GM18507 (cell line): ENCODE data around the gene CEACAM16.
"Not testable (repeated sequence)": the region's sequence is repeated elsewhere in the genome, so short reads cannot be mapped to it uniquely, and the experiment has no call there.

Experiments used
- DNase-seq: peaks from one replicate; pipeline ENCODE4 v3.0.0; 2011; ENCODE audit warnings: low read depth; ENCODE audit not compliant: insufficient read length; ENCODE audit errors: extremely low spot score
- FAIRE-seq: peaks from 2 replicates; lab custom pipeline; 2011; peaks lifted over from hg19 to GRCh38; lab: Jason Lieb, UNC

Gene CEACAM16

DNA sequence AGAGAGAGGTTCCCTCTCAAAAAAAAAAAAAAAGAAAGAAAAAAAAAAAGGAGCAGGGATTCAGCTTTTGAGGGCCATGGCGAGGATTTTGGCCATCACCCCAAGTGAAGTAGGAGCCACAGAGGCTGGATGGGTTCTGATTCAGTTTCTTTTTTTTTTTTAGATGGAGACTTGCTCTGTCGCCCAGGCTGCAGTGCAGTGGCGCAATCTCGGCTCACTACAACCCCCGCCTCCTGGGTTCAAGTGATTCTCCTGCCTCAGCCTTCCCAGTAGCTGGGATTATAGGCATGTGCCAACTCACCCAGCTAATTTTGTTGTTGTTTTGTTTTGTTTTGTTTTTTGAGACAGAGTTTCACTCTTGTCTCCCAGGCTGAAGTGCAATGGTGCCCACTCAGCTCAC is 22.4 kb downstream of the CEACAM16 start:
- DNase-seq, FAIRE-seq: not testable (repeated sequence)

DNA sequence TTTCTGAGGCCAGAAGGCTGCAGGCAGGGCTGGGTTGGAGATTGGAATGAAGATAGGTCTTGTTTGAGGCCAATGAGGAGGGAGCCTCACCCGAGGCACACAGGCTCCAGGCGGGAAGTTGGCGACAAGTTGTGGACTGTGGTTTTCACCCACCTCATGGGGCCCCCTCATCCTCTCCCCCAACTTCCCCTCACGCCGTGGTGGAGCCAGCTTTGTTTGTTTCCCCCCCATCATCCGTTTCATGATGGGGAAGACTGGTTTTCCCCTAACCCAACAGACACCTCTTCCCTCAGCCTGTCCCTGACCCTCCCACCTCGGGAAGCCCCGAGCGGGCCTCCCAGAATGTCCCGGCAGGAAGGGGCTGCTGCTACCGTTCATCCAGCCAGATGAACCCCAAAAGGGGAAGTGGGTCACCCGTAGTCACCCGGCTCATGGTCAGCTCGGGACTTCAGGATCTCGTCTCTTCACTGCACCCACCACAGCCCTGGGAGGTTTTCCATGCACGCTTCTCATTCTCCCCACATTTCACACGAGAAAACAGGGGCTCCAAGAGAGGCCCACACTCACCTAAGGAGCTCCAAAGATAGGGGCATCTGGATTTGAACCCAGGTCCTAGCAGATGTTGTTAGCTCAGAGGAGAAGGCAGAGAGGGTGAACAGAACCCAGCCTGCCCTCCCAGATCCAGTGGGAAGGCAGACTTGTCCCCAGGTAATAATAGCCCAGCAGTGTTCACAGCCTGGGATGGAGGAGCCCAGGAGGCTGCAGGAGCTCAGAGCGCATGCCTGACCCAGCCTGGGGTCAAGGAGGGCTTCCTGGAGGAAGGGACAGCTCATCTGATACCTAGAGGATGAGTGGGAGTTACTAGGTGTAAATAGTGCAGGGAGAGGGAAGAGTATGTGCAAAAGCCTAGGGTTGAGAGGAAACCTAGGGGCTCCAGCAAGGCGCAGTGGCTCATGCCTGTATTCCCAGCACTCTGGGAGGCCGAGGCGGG is 23.5 kb downstream of the CEACAM16 start:
- FAIRE-seq = peak; percentile 83

DNA sequence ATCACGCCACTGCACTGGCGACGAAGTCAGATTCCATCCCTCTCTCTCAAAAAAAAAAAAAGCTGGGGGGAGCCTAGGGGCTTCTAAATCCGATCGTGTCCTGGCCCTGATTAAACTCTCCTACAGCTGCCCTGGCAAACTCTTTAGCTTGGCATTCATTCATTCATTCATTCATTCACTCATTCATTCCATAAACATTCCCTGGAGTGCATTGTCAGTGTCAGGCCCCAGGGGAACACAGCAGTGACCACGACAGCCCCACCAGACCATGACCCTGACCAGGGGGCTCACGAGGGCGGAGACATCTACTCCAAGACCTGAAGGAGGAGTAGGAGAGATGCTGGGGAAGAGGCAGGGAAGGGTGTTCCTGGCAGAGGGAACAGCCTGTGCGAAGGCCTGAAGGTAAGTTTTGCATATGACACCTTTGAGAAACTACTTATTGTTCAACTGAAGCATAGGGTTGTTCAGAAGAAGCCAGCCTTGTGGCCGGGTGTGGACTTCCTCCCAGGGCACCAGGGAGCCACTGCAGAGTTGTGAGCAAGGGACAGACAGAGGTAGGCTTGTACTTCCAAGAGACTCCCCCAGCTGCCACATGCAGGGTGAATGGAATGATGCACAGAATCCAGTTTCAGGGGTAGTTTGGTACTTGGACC is 24.5 kb downstream of the CEACAM16 start:
- FAIRE-seq (no peak), DNase-seq (no peak)

More for the DNA sequence above, 23.5 kb downstream of the CEACAM16 start:
- DNase-seq = peak; percentile 20

DNA sequence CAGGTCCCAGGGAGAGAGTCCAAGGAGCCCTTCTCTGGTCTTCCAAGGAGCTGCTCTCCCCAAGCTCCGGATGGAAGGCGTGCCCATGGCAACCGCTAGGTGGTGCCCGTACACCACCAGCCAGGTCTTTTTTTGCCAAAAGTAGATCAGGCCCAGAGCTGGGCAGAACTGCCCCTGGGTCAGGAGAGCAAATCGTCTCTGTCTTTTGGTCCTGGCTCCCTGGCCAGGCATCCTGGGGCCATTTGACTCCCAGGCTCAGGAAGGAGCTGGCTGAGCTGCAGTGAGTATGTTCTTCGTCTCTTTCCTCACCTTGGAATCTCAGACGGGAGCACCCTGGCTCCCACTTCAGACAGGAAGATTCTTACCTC is 25.0 kb downstream of the CEACAM16 start:
- peak; percentile 86 for FAIRE-seq
- DNase-seq = peak; percentile 65

DNA sequence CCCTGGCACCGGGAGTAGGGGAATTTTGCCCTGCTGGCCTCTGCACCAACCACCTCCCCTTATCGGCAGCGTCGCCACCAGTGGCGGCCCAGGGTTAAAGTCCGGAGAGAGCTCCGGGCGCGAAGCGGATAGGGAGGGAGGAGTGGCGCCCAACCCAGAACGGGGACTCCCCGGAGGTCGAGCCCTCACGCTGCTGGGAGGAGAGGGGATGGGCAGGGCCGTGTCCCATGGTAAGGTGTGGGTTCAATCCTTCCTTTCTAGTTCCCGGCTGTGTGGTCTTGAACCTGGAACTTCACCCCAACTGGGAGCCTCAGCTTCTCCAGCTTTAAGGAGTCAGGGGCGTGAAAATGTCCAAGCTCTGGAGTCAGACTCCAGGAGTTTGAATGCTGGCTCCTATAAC is 26.3 kb downstream of the CEACAM16 start:
- DNase-seq (no peak), FAIRE-seq (no peak)

DNA sequence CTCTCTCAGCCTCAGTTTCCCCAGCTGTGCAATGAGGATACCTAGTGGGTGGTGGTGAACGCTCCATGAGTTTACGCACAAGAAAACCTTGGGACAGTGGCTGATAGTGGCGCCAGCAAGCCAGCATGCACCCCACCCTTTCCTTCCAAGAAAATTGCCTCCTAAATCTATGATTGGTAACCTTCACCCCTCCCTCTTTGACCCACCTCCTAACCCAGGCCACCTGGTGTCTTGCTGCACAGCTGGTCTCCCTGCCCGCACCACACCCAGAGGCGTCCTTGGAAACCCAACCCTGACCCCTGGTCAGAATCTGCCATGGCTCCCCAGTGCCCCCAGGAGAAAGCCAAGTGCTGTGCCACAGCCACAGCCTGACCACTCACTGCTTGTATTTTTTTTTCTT is 26.7 kb downstream of the CEACAM16 start:
- no peak for DNase-seq
- FAIRE-seq = no peak

DNA sequence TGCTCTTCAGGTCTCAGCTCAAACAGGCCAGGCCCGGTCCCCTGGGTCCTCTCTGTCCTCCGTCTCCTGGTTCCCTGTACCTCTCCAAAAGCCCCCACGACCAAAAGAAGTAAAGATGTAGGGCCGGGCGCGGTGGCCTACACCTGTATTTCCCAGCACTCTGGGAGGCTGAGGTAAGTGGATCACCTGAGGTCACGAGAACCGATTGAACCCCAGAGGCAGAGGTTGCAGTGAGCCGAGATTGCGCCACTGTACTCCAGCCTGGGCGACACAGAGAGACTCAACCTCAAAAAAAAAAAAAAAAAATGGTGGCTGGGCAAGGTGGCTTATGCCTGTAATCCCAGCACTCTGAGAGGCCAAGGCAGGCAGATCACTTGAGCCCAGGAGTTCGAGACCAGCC is 27.5 kb downstream of the CEACAM16 start:
- no peak for FAIRE-seq
- no peak for DNase-seq

DNA sequence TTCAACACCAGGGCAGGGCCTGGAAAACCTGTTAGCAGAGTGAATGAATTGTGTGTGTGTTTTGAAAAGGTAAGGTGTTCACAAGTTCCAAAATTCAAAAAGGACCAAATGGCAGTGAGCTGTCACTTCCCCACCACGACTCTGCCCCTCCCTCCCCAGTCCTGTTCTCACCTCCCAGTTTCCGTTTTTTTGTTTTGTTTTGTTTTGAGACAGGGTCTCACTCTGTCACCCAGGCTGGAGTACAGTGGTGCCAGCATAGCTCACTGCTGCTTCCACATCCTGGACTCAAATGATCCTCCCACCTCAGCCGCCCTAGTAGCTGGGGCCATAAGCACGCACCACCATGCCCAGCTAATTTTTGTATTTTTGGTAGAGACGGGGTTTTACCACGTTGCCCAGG is 29.2 kb downstream of the CEACAM16 start:
- FAIRE-seq = no peak

DNA sequence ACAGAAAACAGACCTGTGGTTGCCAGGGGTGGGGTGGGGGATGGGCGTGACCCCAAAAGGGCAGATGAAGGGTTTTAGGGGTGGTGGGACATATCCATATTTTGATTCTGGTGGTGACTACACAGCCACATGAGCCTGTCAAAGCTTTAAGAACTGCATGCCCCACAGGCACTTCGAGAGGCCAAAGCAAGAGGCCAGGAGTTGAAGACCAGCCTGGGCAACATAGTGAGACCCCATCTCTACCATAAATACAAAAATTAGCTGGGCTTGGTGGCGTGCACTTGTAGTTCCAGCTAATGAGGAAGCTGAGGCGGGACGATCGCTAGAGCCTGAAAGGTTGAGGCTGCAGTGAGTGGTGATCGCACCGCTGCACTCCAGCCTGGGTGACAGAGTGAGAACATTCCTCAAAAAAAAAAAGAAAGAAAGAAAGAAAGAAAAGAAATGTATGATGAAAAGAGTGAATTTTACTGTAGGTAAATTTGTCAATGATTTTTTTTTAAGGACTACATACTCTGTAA is 30.6 kb downstream of the CEACAM16 start:
- FAIRE-seq (no peak), DNase-seq (no peak)

More for the DNA sequence above, 29.2 kb downstream of the CEACAM16 start:
- DNase-seq = no peak

DNA sequence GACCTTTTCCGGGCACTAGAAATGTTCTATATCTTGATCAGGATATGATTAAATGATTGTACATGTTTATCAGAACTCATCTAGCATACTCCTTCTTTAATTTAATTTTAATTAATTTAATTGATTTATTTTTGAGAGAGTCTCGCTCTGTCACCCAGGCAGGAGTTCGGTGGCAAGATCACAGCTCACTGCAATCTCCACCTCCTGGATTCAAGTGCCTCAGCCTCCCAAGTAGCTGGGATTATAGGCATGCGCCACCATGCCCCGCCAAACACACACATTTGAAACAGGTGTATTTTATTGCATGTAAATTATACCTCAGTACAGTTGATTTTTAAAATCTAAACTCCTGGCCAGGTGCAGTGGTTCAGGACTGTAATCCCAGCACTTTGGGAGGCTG is 32.1 kb downstream of the CEACAM16 start:
- FAIRE-seq (no peak), DNase-seq (no peak)

DNA sequence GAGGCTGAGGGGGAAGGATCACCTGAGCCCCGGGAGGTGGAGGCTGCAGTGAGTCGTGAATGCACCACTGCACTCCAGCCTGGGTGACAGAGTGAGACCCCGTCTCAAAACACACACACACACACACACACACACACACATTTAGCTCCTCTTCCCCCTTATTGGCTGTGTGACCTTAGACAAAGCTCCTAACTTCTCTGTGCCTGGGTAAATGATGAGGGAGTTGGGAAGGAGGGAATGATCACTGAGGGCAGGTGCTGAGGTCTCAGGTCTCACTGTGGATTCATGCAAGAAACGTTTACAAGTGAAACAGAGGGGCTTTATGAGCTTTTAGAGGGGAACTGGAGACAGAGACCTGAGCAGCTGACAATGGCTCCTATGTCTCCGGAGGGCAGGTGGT is 32.7 kb downstream of the CEACAM16 start:
- no peak for FAIRE-seq
- no peak for DNase-seq

DNA sequence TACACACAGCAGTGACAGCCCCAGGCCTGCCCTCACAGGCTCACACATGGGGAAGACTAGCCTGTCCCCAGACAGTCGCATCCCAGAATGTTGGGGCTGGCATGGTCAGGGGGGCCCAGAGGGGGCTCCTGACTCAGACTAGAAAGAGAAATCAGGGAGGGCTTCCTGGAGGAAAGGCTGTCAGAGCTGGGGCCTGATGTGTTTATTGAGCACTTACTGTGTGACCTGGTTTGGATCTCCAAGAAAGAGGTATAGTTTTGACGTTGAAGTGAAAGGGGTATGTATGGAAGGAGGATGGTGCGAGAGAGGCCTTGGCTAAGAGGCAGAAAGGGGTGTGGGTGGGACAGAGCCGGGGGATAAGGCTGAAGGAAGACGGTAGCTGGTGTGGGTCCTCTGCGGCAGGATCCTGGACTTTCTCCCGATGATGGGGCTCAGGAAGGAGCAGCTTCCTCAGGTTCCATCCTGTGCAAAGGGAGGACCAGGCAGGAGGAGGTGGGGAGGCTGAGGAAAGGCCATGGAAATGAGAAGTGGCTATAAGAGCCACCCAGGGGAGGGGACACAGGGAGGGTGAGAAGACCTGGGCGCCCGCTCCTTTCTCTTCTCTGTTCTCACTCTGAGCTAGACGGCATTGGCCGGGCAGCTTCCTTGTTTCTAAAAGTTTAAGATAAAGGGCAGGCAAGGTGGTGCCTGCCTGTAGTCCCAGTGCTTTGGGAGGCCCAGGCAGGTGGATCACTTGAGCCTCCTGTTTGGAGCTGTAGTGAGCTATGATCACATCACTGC is 33.5 kb downstream of the CEACAM16 start:
- no peak for FAIRE-seq

DNA sequence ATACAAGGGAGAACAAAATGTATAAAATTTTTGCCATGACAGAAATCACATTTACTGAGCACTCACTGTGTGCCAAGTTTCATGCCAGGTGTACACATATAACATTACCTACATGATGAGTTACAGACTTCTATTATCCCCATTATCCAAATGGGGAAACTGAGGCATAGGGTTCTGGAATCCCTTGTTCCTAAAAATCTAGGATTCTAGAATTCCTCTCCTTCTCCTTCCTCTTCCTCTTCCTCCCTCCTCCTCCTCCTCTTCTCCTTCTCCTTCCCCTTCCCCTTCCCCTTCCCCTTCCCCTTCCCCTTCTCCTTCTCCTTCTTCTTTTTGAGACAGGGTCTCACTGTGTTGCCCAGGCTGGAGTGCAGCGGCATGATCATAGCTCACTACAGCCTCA is 35.4 kb downstream of the CEACAM16 start:
- FAIRE-seq (no peak), DNase-seq (no peak)

More for the DNA sequence above, 33.5 kb downstream of the CEACAM16 start:
- DNase-seq = no peak

DNA sequence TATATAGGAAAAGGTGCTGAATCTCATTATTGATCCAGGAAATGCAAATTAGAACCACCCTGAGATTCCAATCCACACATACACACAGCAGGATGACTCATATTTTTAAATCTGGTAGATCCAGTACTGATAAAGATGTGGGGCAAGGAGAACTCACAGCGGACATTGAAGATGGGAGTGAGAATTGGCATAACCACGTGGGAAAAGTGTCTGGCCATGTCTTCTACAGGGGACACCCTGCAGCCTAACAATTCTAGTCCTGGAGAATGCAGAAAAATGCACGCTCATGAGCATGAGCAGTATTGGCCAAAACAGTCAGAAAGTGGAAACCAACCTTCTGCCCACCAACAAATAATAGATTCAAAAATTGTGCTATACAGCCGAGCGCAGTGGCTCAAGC is 36.1 kb downstream of the CEACAM16 start:
- DNase-seq (no peak), FAIRE-seq (no peak)

DNA sequence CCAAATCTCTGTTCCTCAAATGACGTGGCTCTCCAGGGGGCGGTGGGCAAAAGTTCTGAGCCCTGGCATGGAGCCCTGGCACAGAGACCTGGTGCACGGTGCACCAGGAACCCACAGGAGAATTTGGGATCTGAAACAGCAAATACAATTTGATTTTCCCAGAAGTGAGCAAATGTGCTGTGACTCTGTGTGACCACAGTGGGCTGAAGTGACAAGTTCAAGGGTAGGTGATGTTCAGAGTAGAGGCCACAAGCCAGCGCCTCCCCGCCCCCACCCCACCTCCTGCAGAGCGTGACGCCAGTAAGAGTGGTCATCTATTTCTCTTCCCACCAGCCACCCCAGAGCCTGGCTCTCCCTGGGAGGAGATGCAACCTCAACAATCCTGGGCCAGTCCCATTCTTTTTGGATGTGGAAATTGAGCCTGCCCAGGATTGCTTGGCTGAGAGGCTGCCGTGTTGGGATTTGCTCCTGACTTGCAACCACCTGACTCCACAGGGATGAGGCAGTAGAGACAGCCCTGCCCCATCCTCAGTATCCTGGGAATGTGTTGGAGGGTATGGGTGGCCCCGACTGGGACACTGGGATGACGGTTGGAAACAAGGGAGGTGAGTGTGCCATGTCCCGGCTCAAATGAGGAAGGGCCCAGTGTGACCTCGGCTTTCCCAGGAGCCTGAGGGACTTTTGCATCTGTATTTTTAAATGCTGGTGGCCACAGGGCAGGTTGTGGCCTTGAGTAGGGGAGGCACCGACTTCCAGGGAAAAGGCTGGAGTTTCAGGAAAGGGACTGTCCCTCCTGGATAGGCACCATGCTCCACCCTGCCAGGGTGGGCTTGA is 38.5 kb downstream of the CEACAM16 start:
- DNase-seq = no peak
- peak; percentile 15 for FAIRE-seq

DNA sequence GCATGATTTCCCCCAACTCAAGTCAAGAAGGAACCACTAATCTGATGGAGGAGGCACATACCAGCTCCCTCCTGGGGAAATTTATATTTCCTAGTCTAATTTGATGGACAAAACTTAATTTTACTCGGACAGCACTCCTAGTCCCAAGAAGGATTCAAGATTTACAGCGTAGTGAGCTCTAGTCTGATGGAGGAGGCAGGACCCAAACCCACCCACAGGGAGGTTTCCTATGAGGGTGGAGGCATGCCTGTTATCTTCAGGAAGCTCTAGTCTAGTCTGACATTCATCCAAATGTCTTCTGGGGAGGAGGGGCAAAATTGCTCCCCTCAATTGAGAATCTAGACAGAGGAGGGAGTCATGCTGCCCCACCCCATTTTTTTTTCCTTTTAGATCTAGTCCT is 39.2 kb downstream of the CEACAM16 start:
- FAIRE-seq (no peak), DNase-seq (no peak)

DNA sequence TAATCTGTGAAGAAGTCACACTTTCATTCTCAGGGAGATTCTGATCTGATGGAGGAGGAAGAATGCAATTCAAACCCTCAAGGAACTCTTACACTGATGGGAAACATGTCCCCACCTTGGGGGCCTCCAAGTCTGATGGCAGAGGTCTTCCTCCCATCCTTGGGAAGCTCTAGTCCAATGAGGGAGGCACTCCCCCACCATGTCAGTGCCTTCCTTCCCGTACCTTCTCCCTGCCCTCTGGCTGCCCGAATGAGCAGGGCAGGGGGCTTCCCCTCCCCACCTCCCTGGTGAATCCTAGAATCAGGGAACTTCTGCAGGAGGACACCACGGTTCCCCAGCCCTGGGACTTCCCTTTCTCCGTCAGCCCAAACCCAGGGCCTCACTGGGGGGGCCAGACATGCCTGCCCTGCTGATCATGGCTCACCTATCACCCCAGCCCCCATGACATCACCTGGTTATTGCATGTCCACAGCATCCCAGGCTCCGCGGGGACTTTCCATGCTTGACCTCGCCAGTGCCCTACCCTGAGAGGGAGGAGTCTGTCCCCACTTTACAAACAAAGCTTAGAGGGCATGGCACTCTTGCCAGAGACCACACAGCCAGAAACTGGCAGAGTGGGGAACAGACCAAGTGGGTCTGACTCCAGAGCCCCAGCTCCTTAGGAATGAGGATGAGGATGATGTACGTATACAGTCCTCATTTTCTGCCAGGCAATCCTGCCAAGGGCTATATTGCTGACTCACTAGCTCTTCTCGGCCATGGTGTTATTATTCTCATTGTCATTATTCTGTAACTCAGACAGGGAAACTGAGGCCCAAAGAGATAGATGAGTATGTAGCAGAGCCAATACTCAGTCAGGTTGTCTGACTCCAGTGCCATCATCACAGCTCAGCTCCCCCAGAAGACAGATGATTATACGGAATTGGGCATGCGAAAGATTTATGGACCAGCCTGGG is 39.9 kb downstream of the CEACAM16 start:
- DNase-seq (no peak), FAIRE-seq (peak; percentile 33)

DNA sequence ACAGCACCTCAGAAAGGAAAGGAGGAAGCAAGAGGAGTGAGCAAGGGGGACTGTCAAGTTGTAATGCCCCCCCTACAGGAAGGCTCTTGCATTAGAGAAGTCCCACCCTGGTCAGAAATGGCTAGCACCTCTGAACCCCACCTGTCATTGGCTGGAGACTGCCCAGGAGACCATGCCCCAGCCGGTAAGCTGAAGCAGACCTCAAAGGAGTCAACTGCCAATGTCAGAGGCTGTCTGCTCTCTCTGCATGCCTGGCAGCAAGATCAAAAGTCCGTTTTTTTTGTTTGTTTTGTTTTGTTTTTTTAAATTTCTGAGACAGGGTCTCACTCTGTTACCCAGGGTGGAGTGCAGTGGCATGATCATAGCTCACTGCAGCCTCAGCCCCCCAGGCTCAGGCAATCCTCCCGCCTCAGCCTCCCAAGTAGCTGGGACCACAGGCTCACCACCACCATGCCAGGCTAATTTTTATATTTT is 41.4 kb downstream of the CEACAM16 start:
- no peak for FAIRE-seq
- no peak for DNase-seq
